Neural cell (in vitro differentiated cells): ENCODE data around the gene UPF3A. TPM values are rescaled to one million over a fixed set of nuclear protein-coding genes. Genes with fewer than 3 reads are reported as not detected.
"Not testable (repeated sequence)": the region's sequence is repeated elsewhere in the genome, so short reads cannot be mapped to it uniquely, and the experiment has no call there.

ENCODE experiments used
- H2AFZ ChIP-seq: fragments of 200-600, 300-800 bp; sonication (generic), shearing (Covaris generic); 2 replicates; pipeline ENCODE4 v1.6.0; 2014; ENCODE audit warnings: low read depth, mild to moderate bottlenecking, antibody characterized with exemption, low read length, moderate library complexity
- H3F3A ChIP-seq: fragments of 200-600 bp; shearing (Covaris generic); 2 replicates; pipeline ENCODE4 v1.6.1; 2016; ENCODE audit warnings: mild to moderate bottlenecking, moderate library complexity, mixed read lengths, antibody characterized with exemption, low read length; ENCODE audit not compliant: insufficient read depth, poor library complexity, severe bottlenecking
- H3K27ac ChIP-seq: fragments of 200-600, 300-800 bp; sonication (generic), shearing (Covaris generic); 2 replicates; pipeline ENCODE4 v1.5.1; 2014; ENCODE audit warnings: mild to moderate bottlenecking, low read length, moderate library complexity
- H3K27me3 ChIP-seq: fragments of 300-800, 200-600 bp; sonication (generic), shearing (Covaris generic); 2 replicates; pipeline ENCODE4 v1.6.0; 2014; ENCODE audit warnings: mild to moderate bottlenecking, low read depth, low read length, moderate library complexity; ENCODE audit not compliant: insufficient read depth
- H3K36me3 ChIP-seq: fragments of 300-800, 200-600 bp; sonication (generic), shearing (Covaris generic); 2 replicates; pipeline ENCODE4 v1.5.1; 2014; ENCODE audit warnings: mild to moderate bottlenecking, antibody characterized with exemption, low read length, moderate library complexity; ENCODE audit not compliant: insufficient read depth
- H3K4me2 ChIP-seq: fragments of 300-800, 200-600 bp; sonication (generic), shearing (Covaris generic); 2 replicates; pipeline ENCODE4 v1.6.0; 2014; ENCODE audit warnings: mild to moderate bottlenecking, low read length
- H3K4me3 ChIP-seq: fragments of 300-800, 200-600 bp; sonication (generic), shearing (Covaris generic); 2 replicates; pipeline ENCODE4 v1.5.1; 2014; ENCODE audit warnings: mild to moderate bottlenecking, low read length, moderate library complexity
- H3K79me2 ChIP-seq: fragments of 200-600 bp; shearing (Covaris generic); replicated peaks from 2 replicates; pipeline ENCODE4 v1.6.0; 2014; ENCODE audit warnings: mild to moderate bottlenecking, low read length, moderate library complexity; ENCODE audit not compliant: insufficient read depth
- H3K9ac ChIP-seq: fragments of 300-800, 200-600 bp; sonication (generic), shearing (Covaris generic); 2 replicates; pipeline ENCODE4 v1.6.1; 2016; ENCODE audit warnings: mild to moderate bottlenecking, low read length, mixed read lengths
- H3K9me2 ChIP-seq: fragments of 200-600 bp; shearing (Covaris generic); 2 replicates; pipeline ENCODE4 v1.6.1; 2016; ENCODE audit warnings: mild to moderate bottlenecking, low read length, mixed read lengths; ENCODE audit not compliant: insufficient read depth
- H3K9me3 ChIP-seq: fragments of 200-600, 300-800 bp; sonication (generic), shearing (Covaris generic); 2 replicates; pipeline ENCODE4 v1.6.1; 2016; ENCODE audit warnings: mild to moderate bottlenecking, mixed run types, low read length, moderate library complexity, mixed read lengths
- H4K20me1 ChIP-seq: fragments of 200-600 bp; shearing (Covaris generic); 2 replicates; pipeline ENCODE4 v1.6.1; 2016; ENCODE audit warnings: mild to moderate bottlenecking, mixed run types; ENCODE audit not compliant: insufficient read depth
- EP300 ChIP-seq: fragments of 450-650 bp; conservative IDR thresholded peaks from 2 replicates; pipeline ENCODE4 v1.6.1; 2014; ENCODE audit warnings: antibody characterized with exemption, mild to moderate bottlenecking, moderate library complexity; ENCODE audit not compliant: poor library complexity, severe bottlenecking
- EZH2 ChIP-seq: fragments of 200-600, 300-800 bp; shearing (Covaris generic), sonication (generic); IDR thresholded peaks from 2 replicates; pipeline ENCODE4 v1.6.1; 2014; ENCODE audit warnings: antibody characterized with exemption, low read length, borderline replicate concordance, mild to moderate bottlenecking; ENCODE audit not compliant: insufficient read depth, poor library complexity, severe bottlenecking
- MXI1 ChIP-seq: fragments of 450-650 bp; conservative IDR thresholded peaks from 2 replicates; pipeline ENCODE4 v1.6.1; 2014; ENCODE audit warnings: antibody characterized with exemption, mild to moderate bottlenecking; ENCODE audit not compliant: poor library complexity, severe bottlenecking
- POLR2AphosphoS5 ChIP-seq: IDR thresholded peaks from 2 replicates; pipeline ENCODE4 v1.6.1; 2012
- RAD21 ChIP-seq: fragments of 450-650 bp; conservative IDR thresholded peaks from 2 replicates; pipeline ENCODE4 v1.6.1; 2014; ENCODE audit warnings: antibody characterized with exemption, mild to moderate bottlenecking, moderate library complexity
- SMC3 ChIP-seq: fragments of 450-650 bp; conservative IDR thresholded peaks from 2 replicates; pipeline ENCODE4 v1.6.1; 2014; ENCODE audit warnings: antibody characterized with exemption, mild to moderate bottlenecking, moderate library complexity; ENCODE audit not compliant: poor library complexity
- TAF1 ChIP-seq: IDR thresholded peaks from 2 replicates; pipeline ENCODE4 v1.6.1; 2012; ENCODE audit warnings: low read depth
- polyA plus RNA-seq: library from polyadenylated mRNA; depleted of rRNA; stranded (reverse); fragments of >200 nt; gene quantifications from 2 replicates; pipeline ENCODE4 v1.2.3, GENCODE V29; 2014
- TF ChIP-seq, protein P1 (sequence below): fragments of 450-650 bp; IDR thresholded peaks from 2 replicates; pipeline ENCODE4 v1.5.1; 2014; ENCODE audit warnings: antibody characterized with exemption, mild to moderate bottlenecking, moderate library complexity; ENCODE audit not compliant: poor library complexity, severe bottlenecking
- TF ChIP-seq, protein P2 (sequence below): IDR thresholded peaks from 2 replicates; pipeline ENCODE4 v1.6.1; 2012; ENCODE audit warnings: borderline replicate concordance

The UPF3A gene
- polyA plus RNA-seq, 1 donor from 2014 or later = 277 TPM

DNA sequence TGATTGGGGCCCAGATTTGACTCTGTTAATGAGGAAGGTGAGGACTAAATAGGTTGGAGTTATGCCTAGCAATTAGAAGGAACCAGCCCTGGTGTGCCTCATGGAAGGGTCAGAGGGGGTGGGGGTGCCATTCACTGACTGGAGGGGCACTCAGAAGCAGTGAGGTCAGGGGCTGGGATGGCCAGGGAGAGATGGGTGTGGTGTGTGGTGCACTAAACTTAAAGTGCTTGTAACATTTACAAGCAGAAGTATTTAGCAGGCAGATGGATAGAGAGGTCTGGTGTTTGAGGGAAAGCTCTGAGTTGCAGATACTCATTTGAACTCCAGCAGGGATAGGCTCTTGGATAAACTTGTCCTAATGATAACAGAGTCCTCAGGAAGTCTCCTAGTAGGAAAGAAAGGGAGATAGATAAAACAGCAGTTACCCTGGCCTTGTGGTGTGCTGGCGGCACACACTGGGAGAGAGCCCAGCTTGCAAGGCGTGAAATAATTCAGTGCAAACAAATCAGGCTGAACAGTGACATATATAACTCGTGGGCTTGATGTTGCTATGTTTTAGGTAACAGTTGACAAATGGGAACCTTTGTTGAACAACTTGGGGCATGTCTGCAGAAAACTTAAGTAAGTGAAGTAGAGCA is 20.0 kb upstream of the UPF3A start:
- no peaks in the 10 kb centered on the region for H3K9me2 ChIP-seq
- H3K9ac ChIP-seq = no peak overlapping the region
- no peaks in the 10 kb centered on the region for H4K20me1 ChIP-seq
- H3K4me3 ChIP-seq = no peak overlapping the region
- no peak overlapping the region for H3K27ac ChIP-seq
- no peaks in the 10 kb centered on the region for H3K79me2 ChIP-seq
- H3K4me2 ChIP-seq = no peak overlapping the region
- no peak overlapping the region for H2AFZ ChIP-seq
- TF ChIP-seq EP300 (no peak), POLR2AphosphoS5 (no peak), TAF1 (no peak), SMC3 (no peak), MXI1 (no peak), EZH2 (no peak), RAD21 (no peak)
- TF ChIP-seq, protein P1, sequence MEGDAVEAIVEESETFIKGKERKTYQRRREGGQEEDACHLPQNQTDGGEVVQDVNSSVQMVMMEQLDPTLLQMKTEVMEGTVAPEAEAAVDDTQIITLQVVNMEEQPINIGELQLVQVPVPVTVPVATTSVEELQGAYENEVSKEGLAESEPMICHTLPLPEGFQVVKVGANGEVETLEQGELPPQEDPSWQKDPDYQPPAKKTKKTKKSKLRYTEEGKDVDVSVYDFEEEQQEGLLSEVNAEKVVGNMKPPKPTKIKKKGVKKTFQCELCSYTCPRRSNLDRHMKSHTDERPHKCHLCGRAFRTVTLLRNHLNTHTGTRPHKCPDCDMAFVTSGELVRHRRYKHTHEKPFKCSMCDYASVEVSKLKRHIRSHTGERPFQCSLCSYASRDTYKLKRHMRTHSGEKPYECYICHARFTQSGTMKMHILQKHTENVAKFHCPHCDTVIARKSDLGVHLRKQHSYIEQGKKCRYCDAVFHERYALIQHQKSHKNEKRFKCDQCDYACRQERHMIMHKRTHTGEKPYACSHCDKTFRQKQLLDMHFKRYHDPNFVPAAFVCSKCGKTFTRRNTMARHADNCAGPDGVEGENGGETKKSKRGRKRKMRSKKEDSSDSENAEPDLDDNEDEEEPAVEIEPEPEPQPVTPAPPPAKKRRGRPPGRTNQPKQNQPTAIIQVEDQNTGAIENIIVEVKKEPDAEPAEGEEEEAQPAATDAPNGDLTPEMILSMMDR = no peak
- TF ChIP-seq, protein P2, sequence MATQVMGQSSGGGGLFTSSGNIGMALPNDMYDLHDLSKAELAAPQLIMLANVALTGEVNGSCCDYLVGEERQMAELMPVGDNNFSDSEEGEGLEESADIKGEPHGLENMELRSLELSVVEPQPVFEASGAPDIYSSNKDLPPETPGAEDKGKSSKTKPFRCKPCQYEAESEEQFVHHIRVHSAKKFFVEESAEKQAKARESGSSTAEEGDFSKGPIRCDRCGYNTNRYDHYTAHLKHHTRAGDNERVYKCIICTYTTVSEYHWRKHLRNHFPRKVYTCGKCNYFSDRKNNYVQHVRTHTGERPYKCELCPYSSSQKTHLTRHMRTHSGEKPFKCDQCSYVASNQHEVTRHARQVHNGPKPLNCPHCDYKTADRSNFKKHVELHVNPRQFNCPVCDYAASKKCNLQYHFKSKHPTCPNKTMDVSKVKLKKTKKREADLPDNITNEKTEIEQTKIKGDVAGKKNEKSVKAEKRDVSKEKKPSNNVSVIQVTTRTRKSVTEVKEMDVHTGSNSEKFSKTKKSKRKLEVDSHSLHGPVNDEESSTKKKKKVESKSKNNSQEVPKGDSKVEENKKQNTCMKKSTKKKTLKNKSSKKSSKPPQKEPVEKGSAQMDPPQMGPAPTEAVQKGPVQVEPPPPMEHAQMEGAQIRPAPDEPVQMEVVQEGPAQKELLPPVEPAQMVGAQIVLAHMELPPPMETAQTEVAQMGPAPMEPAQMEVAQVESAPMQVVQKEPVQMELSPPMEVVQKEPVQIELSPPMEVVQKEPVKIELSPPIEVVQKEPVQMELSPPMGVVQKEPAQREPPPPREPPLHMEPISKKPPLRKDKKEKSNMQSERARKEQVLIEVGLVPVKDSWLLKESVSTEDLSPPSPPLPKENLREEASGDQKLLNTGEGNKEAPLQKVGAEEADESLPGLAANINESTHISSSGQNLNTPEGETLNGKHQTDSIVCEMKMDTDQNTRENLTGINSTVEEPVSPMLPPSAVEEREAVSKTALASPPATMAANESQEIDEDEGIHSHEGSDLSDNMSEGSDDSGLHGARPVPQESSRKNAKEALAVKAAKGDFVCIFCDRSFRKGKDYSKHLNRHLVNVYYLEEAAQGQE = no peak
- no peaks in the 10 kb centered on the region for H3K9me3 ChIP-seq
- H3K36me3 ChIP-seq = peaks cover 9% of the 10 kb centered on the region
- H3K27me3 ChIP-seq = no peaks in the 10 kb centered on the region
- H3F3A ChIP-seq = no peaks in the 10 kb centered on the region

DNA sequence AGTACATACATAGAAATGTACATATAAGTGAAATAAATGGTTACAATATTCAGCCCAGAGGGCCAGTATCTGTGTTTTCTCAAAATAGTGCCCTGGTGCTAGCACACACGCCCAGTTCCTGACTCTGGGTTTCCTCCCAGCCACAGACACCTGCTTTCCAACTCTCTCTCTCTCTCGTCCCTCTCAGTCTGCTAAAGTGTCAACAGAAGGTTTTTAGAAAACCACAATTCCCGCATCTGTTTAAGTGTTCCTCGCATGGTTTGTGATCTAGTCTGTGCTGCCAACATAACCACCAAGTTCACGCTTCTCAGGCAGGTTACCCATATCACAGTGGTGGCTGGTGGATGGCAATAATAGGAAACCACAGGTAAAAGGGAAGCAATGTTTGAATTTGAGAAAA is 17.8 kb upstream of the UPF3A start:
- Histone ChIP-seq H3K36me3 (peaks cover 9% of the 10 kb centered on the region), H3F3A (no peaks in the 10 kb centered on the region), H3K4me2 (no peak overlapping the region), H3K9me2 (no peaks in the 10 kb centered on the region), H3K4me3 (no peak overlapping the region), H3K27ac (no peak overlapping the region), H3K9ac (no peak overlapping the region), H3K79me2 (no peaks in the 10 kb centered on the region), H3K9me3 (no peaks in the 10 kb centered on the region), H2AFZ (no peak overlapping the region), H4K20me1 (no peaks in the 10 kb centered on the region), H3K27me3 (no peaks in the 10 kb centered on the region)
- TF ChIP-seq RAD21 (no peak), EP300 (no peak), SMC3 (no peak), MXI1 (no peak), EZH2 (no peak), POLR2AphosphoS5 (no peak), TAF1 (no peak)
- TF ChIP-seq, protein P2 = no peak
- TF ChIP-seq, protein P1 = no peak

DNA sequence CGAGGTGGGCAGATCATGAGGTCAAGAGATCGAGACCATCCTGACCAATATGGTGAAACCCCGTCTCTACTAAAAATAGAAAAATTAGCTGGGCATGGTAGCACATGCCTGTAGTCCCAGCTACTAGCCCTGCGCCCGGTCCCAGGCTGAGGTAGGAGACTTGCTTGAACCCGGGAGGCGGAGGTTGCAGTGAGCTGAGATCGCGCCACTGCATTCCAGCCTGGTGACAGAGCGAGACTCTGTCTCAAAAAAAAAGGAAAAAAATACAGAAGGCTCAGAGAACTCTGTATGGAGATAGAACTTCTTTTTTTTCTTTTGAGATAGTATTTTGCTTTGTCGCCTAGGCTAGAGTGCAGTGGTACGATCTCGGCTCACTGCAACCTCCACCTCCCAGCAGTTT is 17.1 kb upstream of the UPF3A start:
- not testable (repeated sequence) for H3K9me3 ChIP-seq

More for the DNA sequence above, 17.1 kb upstream of the UPF3A start:
- H4K20me1 ChIP-seq, H3K79me2 ChIP-seq, H3K27ac ChIP-seq, H3F3A ChIP-seq, H3K4me2 ChIP-seq, H3K4me3 ChIP-seq, H3K27me3 ChIP-seq, H3K9me2 ChIP-seq, H2AFZ ChIP-seq, H3K9ac ChIP-seq: not testable (repeated sequence)
- H3K36me3 ChIP-seq = peaks cover 14% of the 10 kb centered on the region
